ENCODE measurements around the gene PROCR. TPM values are rescaled to one million over a fixed set of nuclear protein-coding genes. Genes with fewer than 3 reads are reported as not detected.
"Not testable (repeated sequence)": the region's sequence is repeated elsewhere in the genome, so short reads cannot be mapped to it uniquely, and the experiment has no call there.

Gene PROCR
- total and polyA plus RNA-seq, 4 donors: 45.0 to 128 (median 78.2) TPM

GRCh38 chr20:35151736-35152135, 20.1 kb upstream of the PROCR start:
- WGBS, 2 donors: 77% methylated on average over 4 of the region's 4 CpGs
- H3K4me3 ChIP-seq (ENCODE audit: low read length in 2 of 2): no peak overlapping the region
- DNase-seq (no peak), ATAC-seq (ENCODE audit: low FRiP score) (peak; percentile 69)
- no peak overlapping the region for H3K27ac ChIP-seq (ENCODE audit: low read depth in 1 of 2, low read length in 2 of 2)
- no peaks in the 10 kb centered on the region for H3K36me3 ChIP-seq (ENCODE audit: control insufficient read depth in 1 of 2, insufficient read depth in 2 of 2, low read length in 1 of 2)
- no peaks in the 10 kb centered on the region for H3K27me3 ChIP-seq (ENCODE audit: control insufficient read depth in 1 of 2, insufficient read depth in 2 of 2, low read length in 1 of 2)
- H3K4me1 ChIP-seq (ENCODE audit: control insufficient read depth in 1 of 2, insufficient read depth in 2 of 2, low read length in 2 of 2): no peaks in the 10 kb centered on the region
- H3K9me3 ChIP-seq (ENCODE audit: control insufficient read depth, low read length): no peaks in the 10 kb centered on the region
- intact Hi-C loops (cut with DNase I): no loop called here

- DNase-seq (no peak), ATAC-seq (ENCODE audit: low FRiP score) (no peak)
- WGBS, 2 donors: 74 to 89% methylated on average over 2 of the region's 2 CpGs
- intact Hi-C loops (cut with DNase I): no loop called here
- Histone ChIP-seq H3K4me1 (ENCODE audit: control insufficient read depth in 1 of 2, insufficient read depth in 2 of 2, low read length in 2 of 2) (no peaks in the 10 kb centered on the region), H3K36me3 (ENCODE audit: control insufficient read depth in 1 of 2, insufficient read depth in 2 of 2, low read length in 1 of 2) (no peaks in the 10 kb centered on the region), H3K27me3 (ENCODE audit: control insufficient read depth in 1 of 2, insufficient read depth in 2 of 2, low read length in 1 of 2) (no peaks in the 10 kb centered on the region), H3K27ac (ENCODE audit: low read depth in 1 of 2, low read length in 2 of 2) (no peak overlapping the region), H3K4me3 (ENCODE audit: low read length in 2 of 2) (no peak overlapping the region), H3K9me3 (ENCODE audit: control insufficient read depth, low read length) (no peaks in the 10 kb centered on the region)
Measured at GRCh38 chr20:35155936-35156335, 15.9 kb upstream of the PROCR start.

- no peak overlapping the region for H3K27ac ChIP-seq (ENCODE audit: low read depth in 1 of 2, low read length in 2 of 2)
- no peaks in the 10 kb centered on the region for H3K36me3 ChIP-seq (ENCODE audit: control insufficient read depth in 1 of 2, insufficient read depth in 2 of 2, low read length in 1 of 2)
- WGBS, 2 donors: 88 to 89% methylated on average over 6 of the region's 6 CpGs
- ATAC-seq (ENCODE audit: low FRiP score) (no peak), DNase-seq (no peak)
- no peaks in the 10 kb centered on the region for H3K27me3 ChIP-seq (ENCODE audit: control insufficient read depth in 1 of 2, insufficient read depth in 2 of 2, low read length in 1 of 2)
- no peaks in the 10 kb centered on the region for H3K4me1 ChIP-seq (ENCODE audit: control insufficient read depth in 1 of 2, insufficient read depth in 2 of 2, low read length in 2 of 2)
- no peaks in the 10 kb centered on the region for H3K9me3 ChIP-seq (ENCODE audit: control insufficient read depth, low read length)
- intact Hi-C loops (cut with DNase I): no loop called here
- H3K4me3 ChIP-seq (ENCODE audit: low read length in 2 of 2): no peak overlapping the region
Measured at GRCh38 chr20:35156978-35157377, 14.9 kb upstream of the PROCR start.

GRCh38 chr20:35160341-35160740, 11.5 kb upstream of the PROCR start:
- H3K27ac ChIP-seq (ENCODE audit: low read depth in 1 of 2, low read length in 2 of 2); H3K27me3 ChIP-seq (ENCODE audit: control insufficient read depth in 1 of 2, insufficient read depth in 2 of 2, low read length in 1 of 2); intact Hi-C loops (cut with DNase I); H3K9me3 ChIP-seq (ENCODE audit: control insufficient read depth, low read length); DNase-seq; H3K4me1 ChIP-seq (ENCODE audit: control insufficient read depth in 1 of 2, insufficient read depth in 2 of 2, low read length in 2 of 2); H3K4me3 ChIP-seq (ENCODE audit: low read length in 2 of 2); ATAC-seq (ENCODE audit: low FRiP score); H3K36me3 ChIP-seq (ENCODE audit: control insufficient read depth in 1 of 2, insufficient read depth in 2 of 2, low read length in 1 of 2): not testable (repeated sequence)
- 91 to 95% methylated on average over 5 of the region's 5 CpGs for WGBS, 2 donors

- DNase-seq; H3K36me3 ChIP-seq (ENCODE audit: control insufficient read depth in 1 of 2, insufficient read depth in 2 of 2, low read length in 1 of 2); H3K4me1 ChIP-seq (ENCODE audit: control insufficient read depth in 1 of 2, insufficient read depth in 2 of 2, low read length in 2 of 2); H3K27ac ChIP-seq (ENCODE audit: low read depth in 1 of 2, low read length in 2 of 2); H3K27me3 ChIP-seq (ENCODE audit: control insufficient read depth in 1 of 2, insufficient read depth in 2 of 2, low read length in 1 of 2); ATAC-seq (ENCODE audit: low FRiP score); H3K4me3 ChIP-seq (ENCODE audit: low read length in 2 of 2); H3K9me3 ChIP-seq (ENCODE audit: control insufficient read depth, low read length); intact Hi-C loops (cut with DNase I): not testable (repeated sequence)
Measured at GRCh38 chr20:35164531-35164930, 7.3 kb upstream of the PROCR start.

GRCh38 chr20:35165221-35166185, 6.4 kb upstream of the PROCR start:
- H3K4me1 ChIP-seq (ENCODE audit: control insufficient read depth in 1 of 2, insufficient read depth in 2 of 2, low read length in 2 of 2): no peaks in the 10 kb centered on the region
- no peaks in the 10 kb centered on the region for H3K9me3 ChIP-seq (ENCODE audit: control insufficient read depth, low read length)
- H3K4me3 ChIP-seq (ENCODE audit: low read length in 2 of 2): no peak overlapping the region
- intact Hi-C loops (cut with DNase I): no loop called here
- no peak for ATAC-seq (ENCODE audit: low FRiP score)
- WGBS, 2 donors: 89 to 92% methylated on average over 4 of the region's 4 CpGs
- no peaks in the 10 kb centered on the region for H3K36me3 ChIP-seq (ENCODE audit: control insufficient read depth in 1 of 2, insufficient read depth in 2 of 2, low read length in 1 of 2)
- no peak for DNase-seq
- H3K27ac ChIP-seq (ENCODE audit: low read depth in 1 of 2, low read length in 2 of 2): no peak overlapping the region
- H3K27me3 ChIP-seq (ENCODE audit: control insufficient read depth in 1 of 2, insufficient read depth in 2 of 2, low read length in 1 of 2): no peaks in the 10 kb centered on the region

GRCh38 chr20:35166242-35166830, 5.5 kb upstream of the PROCR start:
- WGBS, 2 donors: 14 to 20% methylated on average over 5 of the region's 5 CpGs
- H3K27ac ChIP-seq (ENCODE audit: low read depth in 1 of 2, low read length in 2 of 2): no peak overlapping the region

GRCh38 chr20:35167787-35168186, 4.1 kb upstream of the PROCR start:
- no peaks in the 10 kb centered on the region for H3K9me3 ChIP-seq (ENCODE audit: control insufficient read depth, low read length)
- H3K27me3 ChIP-seq (ENCODE audit: control insufficient read depth in 1 of 2, insufficient read depth in 2 of 2, low read length in 1 of 2): no peaks in the 10 kb centered on the region
- WGBS, 2 donors: 99 to 100% methylated on average over 1 of the region's 1 CpG
- H3K27ac ChIP-seq (ENCODE audit: low read depth in 1 of 2, low read length in 2 of 2): no peak overlapping the region
- H3K36me3 ChIP-seq (ENCODE audit: control insufficient read depth in 1 of 2, insufficient read depth in 2 of 2, low read length in 1 of 2): no peaks in the 10 kb centered on the region
- no peak for ATAC-seq (ENCODE audit: low FRiP score)
- no peak overlapping the region for H3K4me3 ChIP-seq (ENCODE audit: low read length in 2 of 2)
- intact Hi-C loops (cut with DNase I): no loop called here
- no peaks in the 10 kb centered on the region for H3K4me1 ChIP-seq (ENCODE audit: control insufficient read depth in 1 of 2, insufficient read depth in 2 of 2, low read length in 2 of 2)
- DNase-seq: no peak

More at GRCh38 chr20:35166242-35166830, 5.5 kb upstream of the PROCR start:
- intact Hi-C loops (cut with DNase I): no loop called here
- Histone ChIP-seq H3K36me3 (ENCODE audit: control insufficient read depth in 1 of 2, insufficient read depth in 2 of 2, low read length in 1 of 2) (no peaks in the 10 kb centered on the region), H3K9me3 (ENCODE audit: control insufficient read depth, low read length) (no peaks in the 10 kb centered on the region), H3K4me1 (ENCODE audit: control insufficient read depth in 1 of 2, insufficient read depth in 2 of 2, low read length in 2 of 2) (no peaks in the 10 kb centered on the region), H3K4me3 (ENCODE audit: low read length in 2 of 2) (no peak overlapping the region), H3K27me3 (ENCODE audit: control insufficient read depth in 1 of 2, insufficient read depth in 2 of 2, low read length in 1 of 2) (no peaks in the 10 kb centered on the region)
- ATAC-seq (ENCODE audit: low FRiP score): peak; percentile 83
- peak in 1 of 2 donors; percentile 69 for DNase-seq
